Testis (tissue), 2 donors: ENCODE data around the gene DGLUCY.

Source experiments
- CTCF ChIP-seq, 3 experiments: fragments of 450-650 bp in 2 of 3; fragments of 200-600 bp in 1 of 3; sonication (generic) in 1 of 3; IDR thresholded peaks; one replicate each; pipeline ENCODE4 v1.5.1; 2016 to 2019; ENCODE audit warnings: antibody characterized with exemption in 3 of 3, mild to moderate bottlenecking in 2 of 3, moderate library complexity in 1 of 3
- POLR2A ChIP-seq: fragments of 450-650 bp; IDR thresholded peaks from one replicate; pipeline ENCODE4 v1.6.1; 2017; ENCODE audit warnings: antibody characterized with exemption, mild to moderate bottlenecking, moderate library complexity

- no peak for TF ChIP-seq POLR2A
- no peak for TF ChIP-seq CTCF (IDR thresholded peaks at IDR 0.05)
Measured at GRCh38 chr14:91257328-91258010, 143.6 kb downstream of the DGLUCY start.
